HG03064 (cell line): ENCODE measurements around the gene ST6GALNAC6.
"Not testable (repeated sequence)": the region's sequence is repeated elsewhere in the genome, so short reads cannot be mapped to it uniquely, and the experiment has no call there.

Experiments
- ATAC-seq: cut with Tn5 transposase; IDR thresholded peaks from one replicate; pipeline ENCODE4 v1.9.1; 2021; ENCODE audit warnings: low read depth; ENCODE audit not compliant: unreplicated experiment

ST6GALNAC6 gene

GRCh38 chr9:127860779-127861178 is 38.6 kb downstream of the ST6GALNAC6 start:
- no peak for ATAC-seq

DNA sequence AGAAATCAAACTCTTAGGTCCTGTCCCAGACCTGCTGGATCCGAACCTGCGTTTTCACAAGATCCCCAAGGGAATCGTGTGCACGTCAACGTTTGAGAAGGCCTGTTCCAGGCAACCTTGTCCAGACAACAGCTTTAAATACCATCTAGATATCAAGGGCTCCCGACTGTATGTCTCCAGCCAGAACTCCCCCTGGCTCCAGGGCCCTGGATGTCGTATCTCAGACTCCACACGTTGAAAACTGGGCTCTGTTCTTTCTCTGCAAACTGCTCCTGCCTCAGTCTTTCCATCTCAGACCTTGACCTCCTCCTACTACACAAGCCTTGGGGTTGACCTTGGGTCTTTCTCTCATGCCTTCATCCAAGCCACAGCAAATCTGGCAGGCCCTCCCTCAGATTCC is 39.1 kb downstream of the ST6GALNAC6 start:
- no peak for ATAC-seq

DNA sequence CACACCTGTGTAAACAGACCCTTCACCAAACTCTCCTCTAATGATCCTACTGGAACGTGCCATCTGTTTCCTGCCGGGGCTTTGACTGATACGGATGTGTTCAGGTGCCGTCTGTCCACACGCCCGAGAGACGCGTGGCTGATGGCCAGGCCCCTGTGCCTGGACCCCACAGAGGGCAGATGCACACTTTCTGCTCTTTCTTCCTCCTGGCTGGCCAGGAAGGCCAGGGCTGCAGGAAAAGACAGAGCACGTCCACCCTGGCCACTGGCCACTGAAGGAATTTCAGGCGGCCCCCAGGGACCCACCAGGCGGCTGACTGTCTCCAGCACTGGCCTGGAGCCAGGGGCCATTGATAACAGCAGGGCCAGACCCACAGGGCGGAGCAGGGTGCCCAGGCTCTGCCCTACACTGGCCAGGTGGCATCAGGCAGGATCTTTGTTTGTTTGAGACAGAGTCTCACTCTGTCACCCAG is 41.3 kb downstream of the ST6GALNAC6 start:
- ATAC-seq: no peak

DNA sequence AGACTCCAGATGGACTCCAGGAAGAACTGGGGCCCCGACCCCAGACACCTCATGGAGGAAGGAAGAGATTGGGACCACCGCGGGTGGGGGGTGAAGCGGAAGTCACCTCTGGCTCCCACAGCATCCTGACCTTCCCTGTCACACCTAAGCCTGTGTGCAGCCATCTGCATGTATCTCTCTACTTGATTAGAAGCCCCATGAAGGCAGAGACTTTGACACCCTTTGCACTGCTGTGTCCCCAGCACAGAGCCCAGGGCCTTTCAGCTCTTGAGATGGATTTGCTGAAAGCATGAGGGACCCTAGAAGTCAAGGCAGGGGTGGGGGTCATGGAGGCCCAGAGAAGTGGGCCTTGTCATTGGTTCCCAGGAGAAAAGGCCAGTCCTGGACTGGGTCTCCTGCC is 42.1 kb downstream of the ST6GALNAC6 start:
- no peak for ATAC-seq

- no peak for ATAC-seq
Measured at GRCh38 chr9:127856729-127857116, 42.7 kb downstream of the ST6GALNAC6 start.

- no peak for ATAC-seq
Measured at GRCh38 chr9:127856094-127856728, 43.2 kb downstream of the ST6GALNAC6 start.

DNA sequence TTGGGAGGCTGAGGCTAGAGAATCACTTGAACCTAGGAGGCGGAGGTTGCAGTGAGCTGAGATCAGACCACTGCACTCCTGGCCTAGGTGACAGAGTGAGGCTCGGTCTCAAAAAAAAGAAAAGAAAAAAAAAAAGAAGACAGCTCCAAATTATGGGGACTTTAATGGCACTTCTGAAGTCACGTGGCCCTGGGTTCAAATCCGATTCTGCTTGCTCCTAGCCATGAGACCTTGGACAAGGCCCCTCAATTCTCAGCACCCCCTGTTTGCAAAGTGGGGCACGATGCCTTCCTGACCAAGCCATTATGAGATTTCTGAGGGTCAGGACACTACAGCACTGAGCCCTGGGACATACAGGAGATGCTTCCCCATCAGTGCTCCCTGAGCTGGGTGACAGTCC is 43.9 kb downstream of the ST6GALNAC6 start:
- no peak for ATAC-seq

DNA sequence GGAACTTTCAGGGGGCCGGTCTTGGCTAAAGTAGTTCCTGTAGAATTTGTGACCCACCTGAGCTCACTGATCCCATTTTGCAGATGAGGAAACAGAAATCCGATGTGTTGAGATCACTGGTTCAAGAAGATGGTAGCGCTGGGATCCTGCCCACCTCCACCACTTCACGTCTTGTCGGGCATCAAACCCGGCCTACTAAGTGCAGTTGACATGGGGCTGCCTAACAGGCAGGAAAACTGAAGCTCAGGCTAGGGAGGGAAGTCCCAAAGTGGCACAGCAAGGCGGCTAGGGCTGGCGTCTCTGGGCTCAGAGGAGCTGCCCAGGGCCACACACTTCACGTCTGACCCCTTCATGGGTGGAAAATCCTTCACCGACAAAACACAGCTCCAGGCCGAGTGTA is 44.4 kb downstream of the ST6GALNAC6 start:
- ATAC-seq: no peak

DNA sequence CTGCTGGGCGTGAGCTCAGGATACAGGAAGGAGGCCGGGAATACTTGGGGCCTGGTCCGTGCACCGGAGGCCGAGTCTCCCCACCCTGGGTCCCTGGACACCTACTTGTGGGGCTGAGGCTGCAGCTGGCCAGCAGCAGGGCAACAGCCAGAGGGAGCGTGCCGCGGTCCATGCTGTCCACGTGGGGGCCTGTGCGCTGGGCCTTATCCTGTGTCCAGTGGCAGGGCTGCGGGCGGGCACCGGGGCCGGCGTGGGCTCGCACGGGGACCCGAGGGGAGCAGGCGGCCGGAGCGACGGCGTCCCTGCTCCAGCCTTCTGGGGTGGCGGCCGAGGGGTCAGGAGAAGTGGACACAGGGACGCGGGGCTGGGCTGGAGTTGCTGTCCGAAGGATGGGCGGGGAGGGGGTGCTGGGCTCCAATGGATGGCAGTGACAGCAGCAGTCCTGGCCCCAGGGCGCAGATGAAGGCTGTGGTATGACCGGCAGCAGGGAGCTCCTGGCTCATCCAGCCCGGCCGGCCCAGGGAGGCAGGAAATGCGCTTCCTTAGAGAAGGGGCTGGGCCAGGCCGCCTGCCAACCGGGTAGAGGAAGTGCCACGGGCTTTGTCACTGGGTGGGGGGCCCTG is 45.1 kb downstream of the ST6GALNAC6 start, which contains the start of gene ENG:
Gene ENG (minus strand): TSS at position 475 of the 623 bp plus-strand sequence. CDS start 303 bp downstream, at position 172.
- ATAC-seq: no peak

DNA sequence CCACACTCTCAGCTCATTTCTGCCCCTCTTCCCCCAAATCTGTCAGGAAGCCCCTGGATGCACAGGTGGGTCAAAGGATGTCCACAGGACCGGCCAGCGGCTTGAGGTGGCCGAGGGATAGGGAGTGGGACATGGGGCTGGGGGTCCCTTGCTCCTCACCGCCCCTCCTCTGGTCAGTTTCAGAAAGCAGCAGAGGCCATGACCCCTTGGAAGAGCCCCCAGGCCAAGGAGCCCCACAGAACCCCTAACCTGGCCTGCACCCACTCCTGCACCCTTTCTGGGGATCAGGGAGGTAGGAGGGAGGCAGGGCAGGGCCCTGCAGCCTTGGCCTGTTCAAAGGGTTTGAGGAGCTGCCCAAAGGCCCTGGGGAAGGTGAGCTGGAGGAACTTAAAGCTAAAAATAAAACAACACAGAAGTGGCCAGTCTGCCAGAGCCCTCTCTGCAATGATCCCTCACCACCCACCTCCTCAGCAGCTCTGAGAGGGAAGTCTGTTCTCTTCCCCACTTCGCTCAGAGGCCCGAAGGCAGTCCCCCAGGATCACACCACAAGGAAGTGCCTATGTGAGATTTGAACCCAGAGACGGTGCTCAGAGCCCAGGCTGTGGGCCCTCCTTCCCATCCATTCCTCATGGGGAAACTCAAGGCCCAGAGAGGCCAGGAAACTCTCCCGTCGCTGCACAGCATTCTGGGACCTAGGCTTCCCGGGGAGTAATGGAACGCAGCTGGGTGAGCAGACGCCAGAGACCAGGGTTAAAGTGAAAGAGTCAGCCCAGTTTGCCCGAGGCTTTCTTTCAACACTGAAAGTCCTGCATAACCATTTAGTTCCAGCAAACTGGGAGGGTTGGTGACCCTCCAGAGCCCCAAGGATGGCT is 45.9 kb downstream of the ST6GALNAC6 start:
- ATAC-seq: no peak

DNA sequence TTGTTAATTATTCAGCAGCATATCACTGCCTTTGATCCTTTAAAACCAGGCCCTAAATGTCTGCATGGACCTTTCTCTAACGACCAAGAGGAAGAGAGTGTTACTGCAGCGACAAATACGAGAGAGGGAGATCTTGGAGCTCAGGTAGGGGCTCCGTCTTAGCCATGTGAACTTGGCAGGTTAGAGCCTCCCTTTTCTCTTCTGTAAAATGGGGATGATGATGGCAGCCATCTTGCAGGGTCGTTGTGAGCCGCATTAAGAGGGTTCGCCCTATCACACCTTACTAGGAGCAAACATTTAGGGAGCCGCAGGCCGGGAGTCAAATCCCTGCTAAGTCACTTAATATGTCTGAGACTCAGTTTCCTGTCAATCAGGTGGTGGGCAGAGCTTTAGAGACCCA is 46.6 kb downstream of the ST6GALNAC6 start:
- ATAC-seq: no peak

DNA sequence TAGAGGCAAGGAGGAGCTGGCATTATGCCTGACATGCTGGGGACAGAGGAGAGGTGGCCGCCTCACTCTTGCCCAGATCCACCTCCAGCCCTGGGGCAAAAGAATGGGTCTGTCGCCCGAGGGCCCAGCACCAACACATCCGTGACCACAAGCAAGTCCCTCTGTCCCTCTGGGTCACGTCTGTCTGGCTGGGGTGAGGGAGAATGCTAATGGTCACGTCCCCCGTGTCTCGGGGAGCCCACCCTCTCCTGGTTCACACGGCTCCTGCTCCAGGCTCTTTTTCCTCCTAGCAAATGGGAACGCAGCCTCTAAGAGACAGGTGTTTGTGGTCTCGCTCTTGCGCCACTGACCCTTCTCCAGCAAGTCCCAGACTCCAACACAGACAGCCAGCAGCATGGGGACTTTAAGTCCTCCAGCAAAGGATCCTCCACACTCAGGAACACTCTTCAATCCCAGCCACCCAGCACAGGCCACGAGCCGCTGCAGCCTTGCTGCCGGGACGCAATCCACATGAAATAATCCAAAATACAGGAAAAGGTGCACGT is 49.0 kb downstream of the ST6GALNAC6 start:
- no peak for ATAC-seq

DNA sequence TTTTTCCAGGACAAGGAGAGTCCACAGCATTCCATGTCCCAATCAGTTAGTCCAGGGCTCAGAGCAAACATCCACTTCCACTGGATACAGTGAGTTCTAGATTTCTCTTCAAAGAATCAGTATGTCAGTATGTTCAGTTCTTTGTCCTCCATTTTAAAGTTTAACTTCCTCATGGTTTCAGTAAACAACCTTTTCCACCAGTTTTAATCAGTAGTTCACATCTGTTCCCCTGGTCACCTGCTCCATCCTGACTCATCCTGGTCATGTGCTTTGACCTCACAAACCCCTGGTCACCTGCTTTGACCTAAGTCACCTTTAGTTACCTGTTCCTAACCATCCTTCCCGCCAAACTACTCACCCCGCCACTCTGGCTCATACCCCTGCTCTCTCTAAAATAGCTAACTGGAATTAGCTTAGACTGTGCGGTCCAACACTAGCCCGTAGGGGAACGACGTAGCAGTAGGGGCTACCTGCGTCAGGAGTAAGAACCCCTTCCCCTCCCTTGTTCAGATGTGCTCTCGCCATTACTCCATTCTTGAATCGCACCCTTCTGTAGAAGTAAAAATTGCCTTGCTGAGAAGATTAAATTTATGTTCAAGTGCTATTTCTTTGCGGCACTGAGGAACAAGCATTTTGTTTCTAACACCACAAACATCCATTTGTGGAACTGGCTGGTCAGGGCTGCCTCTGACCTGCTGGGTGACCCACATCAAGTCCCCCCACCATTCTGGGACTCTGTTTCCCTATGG is 50.5 kb downstream of the ST6GALNAC6 start:
- no peak for ATAC-seq

DNA sequence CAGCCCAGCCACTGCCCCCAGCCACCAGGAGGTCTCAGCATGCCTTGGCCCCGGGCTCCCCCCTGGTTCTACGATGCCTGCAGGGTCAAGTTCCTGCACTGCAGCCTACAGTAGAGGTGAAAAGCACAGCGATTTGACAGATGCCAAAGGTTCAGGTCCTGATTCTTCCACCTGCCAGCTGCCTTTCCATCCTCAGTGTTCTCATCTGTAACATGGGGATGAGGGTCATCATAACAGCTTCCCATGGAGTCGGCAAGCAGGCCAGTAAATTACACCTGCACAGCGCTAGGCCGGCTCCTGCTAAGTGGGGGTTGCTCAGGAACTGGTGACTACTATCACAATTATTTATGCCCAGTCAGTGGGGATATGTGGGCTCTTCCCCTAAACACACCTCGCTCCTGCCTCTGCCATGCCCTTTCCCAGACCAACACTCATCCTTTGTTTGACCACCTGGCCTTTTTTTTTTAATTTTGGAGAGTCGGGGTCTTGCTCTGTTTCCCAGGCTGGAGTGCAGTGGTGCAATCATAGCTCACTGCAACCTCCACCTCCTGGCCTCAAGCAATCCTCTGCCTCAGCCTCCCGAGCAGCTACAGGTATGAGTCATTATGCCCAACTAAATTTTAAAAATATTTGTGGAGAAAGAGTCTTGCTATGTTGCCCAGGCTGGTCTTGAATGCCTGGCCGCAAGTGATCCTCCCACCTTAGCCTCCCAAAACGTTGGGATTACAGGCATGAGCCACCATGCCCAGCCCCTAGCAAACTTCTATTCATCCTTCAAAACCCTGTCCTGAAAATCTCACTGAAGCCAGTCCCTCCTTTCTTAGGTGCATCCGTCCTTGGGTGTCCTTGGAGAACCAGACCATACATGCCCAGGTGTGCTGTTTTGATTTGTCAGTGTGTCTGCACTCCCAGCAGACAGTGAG is 51.3 kb downstream of the ST6GALNAC6 start:
- no peak for ATAC-seq

DNA sequence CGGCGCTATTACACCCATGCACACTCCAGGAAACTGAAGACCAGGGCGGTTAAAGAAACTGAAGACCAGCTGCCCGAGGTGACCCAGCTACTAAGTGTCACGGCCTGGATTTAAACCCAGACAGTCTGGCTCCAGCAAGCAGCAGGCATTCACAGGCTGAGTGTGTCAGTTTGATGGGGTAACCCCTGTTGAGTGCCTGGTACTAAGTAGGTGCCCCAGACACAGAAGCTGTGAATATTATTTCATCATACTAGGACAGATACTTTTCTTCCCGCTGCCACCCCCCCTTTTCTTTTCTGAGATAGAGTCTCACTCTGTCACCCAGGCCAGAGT is 52.3 kb downstream of the ST6GALNAC6 start:
- no peak for ATAC-seq

- no peak for ATAC-seq
Measured at GRCh38 chr9:127846443-127847177, 52.8 kb downstream of the ST6GALNAC6 start.

DNA sequence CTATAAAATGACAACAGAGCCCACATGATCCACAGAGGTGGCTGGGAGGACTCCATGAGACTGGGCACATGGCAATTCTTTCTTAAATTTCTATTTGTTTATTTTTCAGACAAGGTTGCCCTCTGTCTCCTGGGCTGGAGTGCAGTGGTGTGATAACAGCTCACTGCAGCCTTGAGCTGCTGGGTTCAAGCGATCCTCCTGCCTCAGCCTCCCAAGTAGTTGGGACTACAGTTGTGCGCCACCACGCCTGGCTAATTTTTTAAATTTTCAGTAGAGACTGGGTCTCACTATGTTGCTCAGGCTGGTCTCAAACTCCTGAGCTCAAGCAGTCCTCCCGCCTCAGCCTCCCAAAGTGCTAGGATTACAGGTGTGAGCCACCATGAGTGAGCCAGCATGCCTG is 53.8 kb downstream of the ST6GALNAC6 start:
- not testable (repeated sequence) for ATAC-seq

- ATAC-seq: no peak
Measured at GRCh38 chr9:127844821-127845359, 54.5 kb downstream of the ST6GALNAC6 start.
